H1 (cell line): ENCODE measurements around the gene DEGS1. TPM values are rescaled to one million over a fixed set of nuclear protein-coding genes. Genes with fewer than 3 reads are reported as not detected.

Experiments
- CTBP2 ChIP-seq: IDR thresholded peaks from 2 replicates; pipeline ENCODE4 v1.7.0; 2011; ENCODE audit warnings: borderline replicate concordance, mild to moderate bottlenecking, moderate library complexity, mixed read lengths, low read length; ENCODE audit not compliant: insufficient read depth, insufficient read length
- EGR1 ChIP-seq: IDR thresholded peaks from 2 replicates; pipeline ENCODE4 v1.6.1; 2011; ENCODE audit warnings: low read depth, low read length, borderline replicate concordance
- PHF8 ChIP-seq: fragments of 200-600 bp; sonication (generic); conservative IDR thresholded peaks from 2 replicates; pipeline ENCODE4 v1.7.1; 2012; ENCODE audit warnings: low read depth, mild to moderate bottlenecking, inconsistent platforms, low read length, moderate library complexity
- RAD21 ChIP-seq, 2 experiments: IDR thresholded peaks in 1 of 2; conservative IDR thresholded peaks in 1 of 2; 2 replicates each; pipeline ENCODE4 v1.6.1; 2011; ENCODE audit warnings: low read depth in 2 of 2, low read length in 2 of 2, improper control_type of control experiment in 1 of 2, inconsistent platforms in 1 of 2, mild to moderate bottlenecking in 1 of 2, moderate library complexity in 1 of 2
- polyA plus RNA-seq, 7 experiments: library from polyadenylated mRNA; depleted of rRNA in 3 of 7; stranded (reverse) in 5 of 7; unstranded in 2 of 7; fragments of >200 nt in 5 of 7; fragments of 200-250 nt in 2 of 7; gene quantifications; 1 replicate in 5 of 7; 2 replicates in 1 of 7; 4 replicates in 1 of 7; pipeline versions ENCODE4 v1.2.1 to v1.2.3, GENCODE V29; 2011 to 2013; ENCODE audit warnings: missing spikeins in 2 of 7, mixed read lengths in 2 of 7
- total RNA-seq: library from RNA; stranded (reverse); fragmentation: NEBNext Ultra II Directional; extraction: Animal tissue kit (Norgen Biotek cat#: 25700); gene quantifications from 2 replicates; pipeline ENCODE4 v1.2.1, GENCODE V29; 2021

Gene DEGS1
- total and polyA plus RNA-seq, 2 of the 8 experiments (the other 6 are each of a cell fraction or from before 2014, with no cell fraction given) = 46.1 to 114 TPM

DNA sequence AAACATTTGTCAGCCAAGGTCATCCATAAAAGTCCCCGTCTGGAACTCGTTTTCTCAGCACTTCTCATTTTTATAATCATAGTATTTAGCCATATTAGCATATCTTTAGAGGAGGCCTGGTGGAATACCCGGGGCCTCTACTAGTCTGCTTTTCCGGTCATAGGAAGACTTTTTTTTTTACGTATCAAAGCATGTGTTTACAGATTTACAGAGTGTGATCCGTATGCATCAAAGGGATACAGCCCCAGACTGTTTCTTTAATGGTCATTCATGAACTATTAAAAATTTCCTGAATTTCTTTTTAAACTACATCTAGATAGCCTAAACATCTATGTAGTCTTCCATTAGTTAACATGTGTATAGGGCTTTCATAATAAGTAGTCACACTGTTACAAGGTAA is 23.5 kb upstream of the DEGS1 start (continued):
- TF ChIP-seq RAD21 (IDR thresholded peaks at IDR 0.05 in 1 of 2, conservative IDR thresholded peaks at IDR 0.05 in 1 of 2; ENCODE audit: low read depth in 2 of 2, low read length in 2 of 2) (no peak), CTBP2 (no peak), PHF8 (no peak), EGR1 (no peak)
